Natural killer cell treated with Interleukin-12 subunit alpha and Interleukin-12 subunit beta and Interleukin-15 and Interleukin-18, amount 100 ng/mL, for 72 hours (primary cell): ENCODE results near the gene NEUROD6. TPM values are rescaled to one million over a fixed set of nuclear protein-coding genes. Genes with fewer than 3 reads are reported as not detected.

Experiments
- ATAC-seq, 2 donors: fragments of 150-1000 bp; cut with Tn5 transposase in 1 of 2; sonication (Bioruptor Pico), chemical (Tn5 transposase) in 1 of 2; 2 replicates each; pipeline ENCODE4 v1.10.0; 2021
- DNase-seq: peaks from one replicate; pipeline ENCODE4 v3.0.0; 2022; ENCODE audit warnings: low spot score
- H3K27ac Mint-ChIP-seq, 2 donors: 1 replicate in 1 of 2; 2 replicates in 1 of 2; pipeline ENCODE4 v1.8.0; 2022; ENCODE audit warnings: mixed read lengths in 2 of 2, mild to moderate bottlenecking in 1 of 2, moderate library complexity in 1 of 2
- H3K27me3 Mint-ChIP-seq, 2 donors: 1 replicate in 1 of 2; 2 replicates in 1 of 2; pipeline ENCODE4 v1.8.0; 2022; ENCODE audit warnings: mixed read lengths in 2 of 2
- H3K36me3 Mint-ChIP-seq: one replicate; pipeline ENCODE4 v1.8.0; 2022; ENCODE audit warnings: mixed read lengths
- H3K4me1 Mint-ChIP-seq, 2 donors: 1 replicate in 1 of 2; 2 replicates in 1 of 2; pipeline ENCODE4 v1.8.0; 2022; ENCODE audit warnings: low read depth in 2 of 2, mixed read lengths in 2 of 2, mild to moderate bottlenecking in 1 of 2
- H3K4me3 Mint-ChIP-seq: one replicate; pipeline ENCODE4 v1.8.0; 2022; ENCODE audit warnings: mixed read lengths
- H3K9me3 Mint-ChIP-seq: 2 replicates; pipeline ENCODE4 v1.8.0; 2022; ENCODE audit warnings: mixed read lengths
- total RNA-seq, 2 donors: library from RNA; stranded (reverse); gene quantifications; one replicate each; pipeline ENCODE4 v1.2.3, GENCODE V29; 2022

Gene NEUROD6
- total RNA-seq, 2 donors from 2014 or later, result not detected

GRCh38 chr7:31318313-31318712 lies 22.2 kb downstream of the NEUROD6 start:
- Mint-ChIP-seq H3K4me3 (no peak overlapping the region), H3K27ac (no peak overlapping the region), H3K27me3 (no peaks in the 10 kb centered on the region), H3K4me1 (no peaks in the 10 kb centered on the region), H3K9me3 (no peaks in the 10 kb centered on the region), H3K36me3 (no peaks in the 10 kb centered on the region)
- no peak for ATAC-seq
- DNase-seq, result no peak

- no peaks in the 10 kb centered on the region for H3K36me3 Mint-ChIP-seq
- peaks cover 0 to under 1% of the 10 kb centered on the region in 2 donors for H3K27me3 Mint-ChIP-seq
- no peaks in the 10 kb centered on the region for H3K4me1 Mint-ChIP-seq
- no peak overlapping the region for H3K4me3 Mint-ChIP-seq
- no peak for DNase-seq
- ATAC-seq, result no peak
- H3K27ac Mint-ChIP-seq, result no peak overlapping the region
- no peaks in the 10 kb centered on the region for H3K9me3 Mint-ChIP-seq
These were observed 23.6 kb downstream of the NEUROD6 start for GRCh38 chr7:31316876-31317275.

- Mint-ChIP-seq H3K27ac (no peak overlapping the region), H3K4me1 (no peaks in the 10 kb centered on the region), H3K36me3 (no peaks in the 10 kb centered on the region), H3K9me3 (no peaks in the 10 kb centered on the region), H3K27me3 (peaks cover 0 to 2% of the 10 kb centered on the region in 2 donors), H3K4me3 (no peak overlapping the region)
- ATAC-seq (no peak), DNase-seq (no peak)
These were observed 24.8 kb downstream of the NEUROD6 start for GRCh38 chr7:31315758-31316157.

GRCh38 chr7:31314781-31315180 lies 25.7 kb downstream of the NEUROD6 start:
- Mint-ChIP-seq H3K4me1 (no peaks in the 10 kb centered on the region), H3K27me3 (peaks cover 0 to 2% of the 10 kb centered on the region in 2 donors), H3K27ac (no peak overlapping the region), H3K36me3 (no peaks in the 10 kb centered on the region), H3K4me3 (no peak overlapping the region), H3K9me3 (no peaks in the 10 kb centered on the region)
- no peak for ATAC-seq
- DNase-seq, result no peak

GRCh38 chr7:31312889-31313288 lies 27.6 kb downstream of the NEUROD6 start:
- no peak for DNase-seq
- ATAC-seq, result no peak
- Mint-ChIP-seq H3K4me3 (no peak overlapping the region), H3K27ac (no peak overlapping the region), H3K4me1 (no peaks in the 10 kb centered on the region), H3K36me3 (no peaks in the 10 kb centered on the region), H3K9me3 (no peaks in the 10 kb centered on the region), H3K27me3 (peaks cover 0 to 2% of the 10 kb centered on the region in 2 donors)

- H3K27ac Mint-ChIP-seq, result no peak overlapping the region
- H3K4me3 Mint-ChIP-seq, result no peak overlapping the region
- no peaks in the 10 kb centered on the region for H3K9me3 Mint-ChIP-seq
- peak in 1 of 2 donors; percentile 36 for ATAC-seq
- no peak for DNase-seq
- H3K36me3 Mint-ChIP-seq, result no peaks in the 10 kb centered on the region
- peaks cover 0 to 2% of the 10 kb centered on the region in 2 donors for H3K27me3 Mint-ChIP-seq
- H3K4me1 Mint-ChIP-seq, result no peaks in the 10 kb centered on the region
These were observed 29.0 kb downstream of the NEUROD6 start for GRCh38 chr7:31311552-31311951.

GRCh38 chr7:31310321-31310935 lies 30.1 kb downstream of the NEUROD6 start:
- no peaks in the 10 kb centered on the region for H3K4me1 Mint-ChIP-seq
- H3K4me3 Mint-ChIP-seq, result no peak overlapping the region
- no peak for ATAC-seq
- H3K36me3 Mint-ChIP-seq, result no peaks in the 10 kb centered on the region
- no peak overlapping the region for H3K27ac Mint-ChIP-seq
- H3K9me3 Mint-ChIP-seq, result no peaks in the 10 kb centered on the region
- DNase-seq, result no peak
- H3K27me3 Mint-ChIP-seq, result peaks cover 0 to 2% of the 10 kb centered on the region in 2 donors

- Mint-ChIP-seq H3K4me1 (no peaks in the 10 kb centered on the region), H3K9me3 (no peaks in the 10 kb centered on the region), H3K36me3 (no peaks in the 10 kb centered on the region), H3K27ac (no peak overlapping the region), H3K27me3 (peaks cover 0 to 2% of the 10 kb centered on the region in 2 donors), H3K4me3 (no peak overlapping the region)
- DNase-seq (no peak), ATAC-seq (no peak)
These were observed 31.1 kb downstream of the NEUROD6 start for GRCh38 chr7:31309407-31309806.

- Mint-ChIP-seq H3K4me3 (no peak overlapping the region), H3K4me1 (no peaks in the 10 kb centered on the region), H3K27me3 (peaks cover 0 to 2% of the 10 kb centered on the region in 2 donors)
These were observed 31.9 kb downstream of the NEUROD6 start for GRCh38 chr7:31308652-31309051.

GRCh38 chr7:31307972-31308371 lies 32.6 kb downstream of the NEUROD6 start:
- Mint-ChIP-seq H3K27me3 (peaks cover 0 to 2% of the 10 kb centered on the region in 2 donors), H3K27ac (no peak overlapping the region), H3K9me3 (no peaks in the 10 kb centered on the region), H3K4me3 (no peak overlapping the region), H3K36me3 (no peaks in the 10 kb centered on the region), H3K4me1 (no peaks in the 10 kb centered on the region)
- ATAC-seq, result no peak
- no peak for DNase-seq

More at GRCh38 chr7:31308652-31309051, 31.9 kb downstream of the NEUROD6 start:
- no peaks in the 10 kb centered on the region for H3K36me3 Mint-ChIP-seq
- no peak for DNase-seq
- no peaks in the 10 kb centered on the region for H3K9me3 Mint-ChIP-seq
- H3K27ac Mint-ChIP-seq, result no peak overlapping the region
- no peak for ATAC-seq

GRCh38 chr7:31305260-31305659 lies 35.3 kb downstream of the NEUROD6 start:
- DNase-seq, result no peak
- Mint-ChIP-seq H3K27me3 (no peaks in the 10 kb centered on the region), H3K27ac (no peak overlapping the region), H3K4me1 (no peaks in the 10 kb centered on the region), H3K9me3 (no peaks in the 10 kb centered on the region), H3K4me3 (no peak overlapping the region), H3K36me3 (no peaks in the 10 kb centered on the region)
- ATAC-seq, result no peak

- no peak overlapping the region for H3K4me3 Mint-ChIP-seq
- no peak for ATAC-seq
- DNase-seq, result no peak
- no peaks in the 10 kb centered on the region for H3K36me3 Mint-ChIP-seq
- no peaks in the 10 kb centered on the region for H3K9me3 Mint-ChIP-seq
- no peaks in the 10 kb centered on the region for H3K27me3 Mint-ChIP-seq
- no peak overlapping the region for H3K27ac Mint-ChIP-seq
- no peaks in the 10 kb centered on the region for H3K4me1 Mint-ChIP-seq
These were observed 36.1 kb downstream of the NEUROD6 start for GRCh38 chr7:31304446-31304845.

- Mint-ChIP-seq H3K27ac (no peak overlapping the region), H3K4me1 (no peaks in the 10 kb centered on the region), H3K36me3 (no peaks in the 10 kb centered on the region), H3K4me3 (no peak overlapping the region), H3K27me3 (no peaks in the 10 kb centered on the region), H3K9me3 (peaks cover 3% of the 10 kb centered on the region)
- DNase-seq, result no peak
- no peak for ATAC-seq
These were observed 38.2 kb downstream of the NEUROD6 start for GRCh38 chr7:31302356-31302755.

GRCh38 chr7:31299336-31299735 lies 41.2 kb downstream of the NEUROD6 start:
- Mint-ChIP-seq H3K27me3 (no peaks in the 10 kb centered on the region), H3K9me3 (peaks cover 10% of the 10 kb centered on the region), H3K4me1 (no peaks in the 10 kb centered on the region), H3K27ac (no peak overlapping the region), H3K36me3 (no peaks in the 10 kb centered on the region), H3K4me3 (no peak overlapping the region)
- no peak for ATAC-seq
- DNase-seq, result no peak

- H3K27me3 Mint-ChIP-seq, result peaks cover 0 to 2% of the 10 kb centered on the region in 2 donors
These were observed 49.9 kb downstream of the NEUROD6 start for GRCh38 chr7:31290601-31291000.

More at GRCh38 chr7:31290601-31291000, 49.9 kb downstream of the NEUROD6 start:
- H3K27ac Mint-ChIP-seq, result no peak overlapping the region
- no peak for DNase-seq
- H3K4me3 Mint-ChIP-seq, result no peak overlapping the region
- H3K4me1 Mint-ChIP-seq, result no peaks in the 10 kb centered on the region
- no peaks in the 10 kb centered on the region for H3K36me3 Mint-ChIP-seq
- peaks cover 7% of the 10 kb centered on the region for H3K9me3 Mint-ChIP-seq
- ATAC-seq, result no peak
